Vagina (tissue), 2 donors: Measurements from ENCODE around the gene ZNF74.

Experiments used
- CTCF ChIP-seq, 3 experiments: fragments of 450-650 bp in 2 of 3; fragments of 200-600 bp in 1 of 3; sonication (generic) in 1 of 3; IDR thresholded peaks; one replicate each; pipeline ENCODE4 v1.5.1; 2017 to 2019; ENCODE audit warnings: antibody characterized with exemption in 3 of 3, mild to moderate bottlenecking in 2 of 3, moderate library complexity in 2 of 3
- POLR2A ChIP-seq, 2 donors: fragments of 450-650 bp; IDR thresholded peaks; one replicate each; pipeline ENCODE4 v1.6.1; 2017; ENCODE audit warnings: antibody characterized with exemption in 2 of 2, mild to moderate bottlenecking in 2 of 2, moderate library complexity in 2 of 2
- POLR2AphosphoS5 ChIP-seq, 2 donors: sonication (generic); formaldehyde crosslinking; IDR thresholded peaks; one replicate each; pipeline ENCODE4 v1.9.0; 2017; ENCODE audit warnings: antibody characterized with exemption in 2 of 2, mild to moderate bottlenecking in 2 of 2, low read depth in 1 of 2; ENCODE audit not compliant: insufficient read depth in 1 of 2

GRCh38 chr22:20436307-20436767, 42.4 kb downstream of the ZNF74 start:
- TF ChIP-seq POLR2A (IDR thresholded peaks at IDR 0.05): no peak
- TF ChIP-seq CTCF (IDR thresholded peaks at IDR 0.05): no peak
- TF ChIP-seq POLR2AphosphoS5 (IDR thresholded peaks at IDR 0.05; ENCODE audit: insufficient read depth in 1 of 2, low read depth in 1 of 2): no peak
